Measurements from ENCODE around the gene FERMT1. TPM values are rescaled to one million over a fixed set of nuclear protein-coding genes. Genes with fewer than 3 reads are reported as not detected.

FERMT1 gene
- total and polyA plus RNA-seq, 2 donors (not counting 1 experiment from before 2014, with no cell fraction given), result not detected

GRCh38 chr20:6094063-6094462 lies 28.8 kb downstream of the FERMT1 start:
- WGBS (ENCODE audit: insufficient coverage), result 0% methylated on average over 2 of the region's 3 CpGs
- Mint-ChIP-seq H3K27me3 (peaks cover 12% of the 10 kb centered on the region), H3K27ac (no peak overlapping the region), H3K9me3 (ENCODE audit: insufficient read depth) (no peaks in the 10 kb centered on the region), H3K4me3 (no peak overlapping the region), H3K4me1 (no peaks in the 10 kb centered on the region)
- Histone ChIP-seq H3K4me2 (replicated peaks; ENCODE audit: low read depth, low read length, poor library complexity, severe bottlenecking) (no peak overlapping the region), H3K4me3 (ENCODE audit: control extremely low read depth in 1 of 5, extremely low read depth in 1 of 5, insufficient read depth in 1 of 5, low read depth in 2 of 5, low read length in 4 of 5) (no peak overlapping the region), H4K20me1 (ENCODE audit: control insufficient read depth, insufficient read depth, low read length, poor library complexity, severe bottlenecking) (no peaks in the 10 kb centered on the region), H3K4me1 (ENCODE audit: control insufficient read depth in 2 of 2, insufficient read depth in 2 of 2, low read length in 2 of 2) (no peaks in the 10 kb centered on the region), H3K27ac (ENCODE audit: low read length in 2 of 2) (no peak overlapping the region), H3K27me3 (replicated peaks in 1 of 4; ENCODE audit: control extremely low read depth in 1 of 4, control insufficient read depth in 3 of 4, insufficient read depth in 4 of 4, low read length in 3 of 4) (no peaks in the 10 kb centered on the region), H2AFZ (ENCODE audit: insufficient read depth, low read depth, low read length, poor library complexity, severe bottlenecking) (no peak overlapping the region), H3K79me2 (ENCODE audit: control insufficient read depth, insufficient read depth, low read length) (no peaks in the 10 kb centered on the region), H3K9me3 (ENCODE audit: control extremely low read depth in 1 of 3, control insufficient read depth in 2 of 3, insufficient read depth in 1 of 3, low read length in 2 of 3) (no peaks in the 10 kb centered on the region), H3K36me3 (replicated peaks in 1 of 2; ENCODE audit: control extremely low read depth in 1 of 2, control insufficient read depth in 1 of 2, extremely low read depth in 1 of 2, insufficient read depth in 2 of 2, low read length in 1 of 2) (no peaks in the 10 kb centered on the region), H3K9ac (ENCODE audit: low read length) (no peak overlapping the region)
- ATAC-seq (ENCODE audit: low read depth) (no peak), DNase-seq (no peak)
- intact Hi-C loops (cut with micrococcal nuclease), result no loop called here
- ChIA-PET POLR2A (no interaction called here), CTCF (no interaction called here)
- no peak for TF ChIP-seq CTCF (IDR thresholded peaks at IDR 0.05)
- TF ChIP-seq EZH2 (IDR thresholded peaks at IDR 0.05; ENCODE audit: borderline replicate concordance, insufficient read depth, low read depth, low read length, poor library complexity, severe bottlenecking), result no peak

GRCh38 chr20:6091661-6092060 lies 31.2 kb downstream of the FERMT1 start:
- H3K27me3 Mint-ChIP-seq, result peaks cover 9% of the 10 kb centered on the region
- no peaks in the 10 kb centered on the region for H4K20me1 ChIP-seq (ENCODE audit: control insufficient read depth, insufficient read depth, low read length, poor library complexity, severe bottlenecking)
- 86% methylated on average over 8 of the region's 8 CpGs for WGBS (ENCODE audit: insufficient coverage)
- no peaks in the 10 kb centered on the region for H3K36me3 ChIP-seq (replicated peaks in 1 of 2; ENCODE audit: control extremely low read depth in 1 of 2, control insufficient read depth in 1 of 2, extremely low read depth in 1 of 2, insufficient read depth in 2 of 2, low read length in 1 of 2)
- POLR2A ChIA-PET, result no interaction called here
- no peaks in the 10 kb centered on the region for H3K4me1 Mint-ChIP-seq
- intact Hi-C loops (cut with micrococcal nuclease), result no loop called here
- no peak overlapping the region for H3K9ac ChIP-seq (ENCODE audit: low read length)
- CTCF ChIA-PET, result no interaction called here
- no peak overlapping the region for H3K4me3 Mint-ChIP-seq
- no peaks in the 10 kb centered on the region for H3K4me1 ChIP-seq (ENCODE audit: control insufficient read depth in 2 of 2, insufficient read depth in 2 of 2, low read length in 2 of 2)
- no peak overlapping the region for H3K27ac ChIP-seq (ENCODE audit: low read length in 2 of 2)
- H3K4me2 ChIP-seq (replicated peaks; ENCODE audit: low read depth, low read length, poor library complexity, severe bottlenecking), result no peak overlapping the region
- no peak for ATAC-seq (ENCODE audit: low read depth)
- no peak overlapping the region for H3K4me3 ChIP-seq (ENCODE audit: control extremely low read depth in 1 of 5, extremely low read depth in 1 of 5, insufficient read depth in 1 of 5, low read depth in 2 of 5, low read length in 4 of 5)
- no peak overlapping the region for H2AFZ ChIP-seq (ENCODE audit: insufficient read depth, low read depth, low read length, poor library complexity, severe bottlenecking)
- H3K27me3 ChIP-seq (replicated peaks in 1 of 4; ENCODE audit: control extremely low read depth in 1 of 4, control insufficient read depth in 3 of 4, insufficient read depth in 4 of 4, low read length in 3 of 4), result no peaks in the 10 kb centered on the region
- no peaks in the 10 kb centered on the region for H3K79me2 ChIP-seq (ENCODE audit: control insufficient read depth, insufficient read depth, low read length)
- H3K27ac Mint-ChIP-seq, result no peak overlapping the region
- no peak for DNase-seq
- TF ChIP-seq EZH2 (IDR thresholded peaks at IDR 0.05; ENCODE audit: borderline replicate concordance, insufficient read depth, low read depth, low read length, poor library complexity, severe bottlenecking) (no peak), CTCF (IDR thresholded peaks at IDR 0.05) (no peak)
- no peaks in the 10 kb centered on the region for H3K9me3 ChIP-seq (ENCODE audit: control extremely low read depth in 1 of 3, control insufficient read depth in 2 of 3, insufficient read depth in 1 of 3, low read length in 2 of 3)
- H3K9me3 Mint-ChIP-seq (ENCODE audit: insufficient read depth), result no peaks in the 10 kb centered on the region

Data from B cell (primary cell).